ENCODE results near the gene ATP2C1.
"Not testable (repeated sequence)": the region's sequence is repeated elsewhere in the genome, so short reads cannot be mapped to it uniquely, and the experiment has no call there.

The ATP2C1 gene

GRCh38 chr3:130948001-130948773 is 54.3 kb downstream of the ATP2C1 start:
- no peak for DNase-seq

DNA sequence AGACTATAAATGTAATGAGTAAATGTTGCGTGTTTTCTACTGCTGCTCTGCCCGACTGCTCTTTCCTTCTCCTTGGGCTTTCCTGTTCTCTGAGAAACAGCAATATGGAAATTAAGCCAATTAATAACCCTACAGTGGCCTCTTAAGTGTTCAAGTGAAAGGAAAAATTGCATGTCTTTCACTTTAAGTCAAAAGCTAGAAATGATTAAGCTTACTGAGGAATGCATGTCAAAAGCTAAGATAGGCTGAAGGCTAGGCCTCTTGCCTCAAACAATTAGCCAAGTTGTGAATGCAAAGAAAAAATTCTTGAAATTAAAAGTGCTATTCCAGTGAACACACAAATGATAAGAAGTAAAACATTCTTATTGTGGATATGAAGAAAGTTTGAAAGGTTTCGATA is 55.0 kb downstream of the ATP2C1 start:
- no peak for DNase-seq

DNA sequence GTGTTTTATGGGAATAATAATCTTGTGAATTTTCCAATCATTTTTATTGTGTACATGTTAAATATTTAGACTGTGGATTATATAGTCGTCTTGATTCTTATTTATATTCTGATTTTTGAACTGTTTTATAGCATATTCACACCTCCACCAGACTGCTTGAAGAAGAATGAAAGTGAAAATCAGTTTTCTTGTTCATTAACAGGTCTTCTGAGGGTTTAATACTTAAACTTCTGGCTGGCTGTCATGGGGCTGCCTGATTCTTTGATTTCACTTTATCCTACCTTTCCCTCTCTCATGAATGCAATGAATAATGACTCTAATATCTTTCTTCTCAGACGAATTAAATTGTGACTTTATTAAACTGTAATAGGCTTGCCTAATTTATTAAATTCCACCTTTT is 56.2 kb downstream of the ATP2C1 start:
- no peak for DNase-seq

GRCh38 chr3:130950641-130951040 is 56.8 kb downstream of the ATP2C1 start:
- DNase-seq: no peak

DNA sequence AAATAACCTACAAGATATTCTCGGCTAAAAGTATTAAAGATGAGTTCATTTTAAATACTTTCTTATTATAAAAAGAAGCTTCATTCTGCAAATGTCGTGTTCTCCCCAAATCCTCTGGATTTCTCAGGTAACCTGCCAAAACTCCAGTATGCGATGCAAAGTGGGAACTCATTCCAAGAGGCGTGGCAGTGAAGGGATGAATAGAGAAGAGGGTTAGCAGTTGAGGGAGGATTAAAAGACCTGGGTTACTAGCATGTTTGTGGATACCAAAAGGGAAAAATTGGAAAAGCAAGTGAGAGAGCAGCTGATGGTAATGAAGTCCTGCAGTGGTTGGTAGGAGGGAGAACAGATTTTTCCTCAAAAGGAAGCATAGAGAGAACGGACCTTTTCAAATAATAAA is 61.6 kb downstream of the ATP2C1 start:
- no peak for DNase-seq

- no peak for DNase-seq
Observed at GRCh38 chr3:130956281-130956680, 62.4 kb downstream of the ATP2C1 start.

- DNase-seq: no peak
Observed at GRCh38 chr3:130956721-130957120, 62.8 kb downstream of the ATP2C1 start.

DNA sequence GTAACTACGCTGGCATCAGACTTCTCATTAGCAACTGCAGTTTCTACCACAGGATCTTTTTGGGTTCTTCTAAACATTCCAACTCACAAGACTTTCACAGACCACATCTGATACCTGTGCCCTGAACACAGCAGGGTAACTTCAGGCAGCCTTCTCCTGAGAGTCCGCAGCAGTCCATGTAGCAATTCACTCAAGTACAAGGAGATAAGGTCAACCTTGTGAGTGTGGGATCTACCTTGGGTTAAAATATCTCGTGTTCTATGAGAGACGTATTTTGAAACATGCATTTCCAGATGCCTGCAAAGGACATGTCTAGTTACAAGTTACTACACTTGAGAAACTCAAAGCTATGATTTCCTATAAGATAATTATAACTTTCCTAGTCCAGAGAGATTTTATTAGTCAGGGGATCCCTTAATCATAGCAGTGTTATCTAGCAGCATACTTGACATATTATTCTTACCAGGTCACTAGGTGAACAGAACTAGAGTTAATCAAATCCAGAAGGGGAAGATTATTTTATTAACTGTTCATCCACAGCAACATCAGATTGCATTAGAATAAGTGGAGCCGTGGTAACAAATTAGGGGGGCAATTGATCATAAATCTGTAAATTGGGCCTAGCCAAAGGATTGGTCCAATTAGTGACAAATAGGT is 66.4 kb downstream of the ATP2C1 start:
- DNase-seq: no peak

GRCh38 chr3:130961458-130961857 is 67.6 kb downstream of the ATP2C1 start:
- DNase-seq: no peak

DNA sequence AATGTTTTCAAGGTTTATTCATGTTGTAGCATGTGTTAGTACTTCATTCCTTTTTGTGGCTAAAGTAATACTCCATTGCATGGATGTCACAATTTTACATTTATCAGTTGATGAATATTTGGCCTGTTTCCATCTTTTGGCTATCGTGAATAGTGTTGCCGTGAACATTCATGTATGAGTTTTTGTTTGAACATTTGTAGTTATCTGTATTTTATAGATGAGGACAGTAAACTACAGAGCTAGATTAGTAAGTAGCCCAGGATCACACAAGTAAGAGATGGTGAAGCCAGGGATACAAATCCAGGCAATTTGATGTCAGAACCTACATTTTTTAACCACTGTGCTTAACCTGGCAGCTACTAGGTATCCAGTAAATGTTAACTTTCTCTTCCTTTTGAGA is 69.6 kb downstream of the ATP2C1 start:
- no peak for DNase-seq

- no peak for DNase-seq
Observed at GRCh38 chr3:130963878-130964277, 70.0 kb downstream of the ATP2C1 start.

DNA sequence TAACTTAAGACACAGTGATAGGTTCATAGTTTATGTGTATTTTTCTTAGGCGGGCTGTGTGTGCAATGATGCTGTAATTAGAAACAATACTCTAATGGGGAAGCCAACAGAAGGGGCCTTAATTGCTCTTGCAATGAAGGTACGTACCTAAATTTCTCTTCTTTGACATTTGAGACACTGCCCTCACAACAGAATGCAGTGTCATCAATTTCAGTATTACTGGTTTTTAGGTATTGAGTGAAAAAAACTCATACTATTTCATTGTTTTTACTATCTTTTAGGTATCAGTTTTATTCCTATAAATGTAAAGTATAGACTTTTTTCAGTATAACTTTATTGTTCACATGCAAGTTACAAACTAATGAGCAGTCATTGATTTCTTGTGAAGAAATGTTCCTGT is 73.4 kb downstream of the ATP2C1 start:
- no peak for DNase-seq

DNA sequence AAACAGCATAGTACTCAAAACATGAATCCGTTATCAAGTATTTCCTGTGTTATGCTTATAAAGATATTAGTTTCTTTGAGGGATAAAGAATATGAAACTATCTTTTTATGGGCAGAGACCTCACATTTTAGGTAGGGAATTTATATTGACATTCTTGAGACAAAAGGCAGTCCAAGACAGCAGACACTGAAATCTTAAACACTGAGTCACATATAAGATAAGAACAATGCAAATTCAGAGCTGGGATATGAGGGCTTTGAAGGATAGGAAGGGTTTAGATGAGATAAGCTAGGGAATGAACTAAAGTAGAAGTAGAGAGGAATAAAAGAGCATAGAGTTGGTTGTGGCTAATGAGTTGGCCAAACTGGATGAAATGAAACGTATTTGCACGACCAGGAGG is 74.3 kb downstream of the ATP2C1 start:
- no peak for DNase-seq

DNA sequence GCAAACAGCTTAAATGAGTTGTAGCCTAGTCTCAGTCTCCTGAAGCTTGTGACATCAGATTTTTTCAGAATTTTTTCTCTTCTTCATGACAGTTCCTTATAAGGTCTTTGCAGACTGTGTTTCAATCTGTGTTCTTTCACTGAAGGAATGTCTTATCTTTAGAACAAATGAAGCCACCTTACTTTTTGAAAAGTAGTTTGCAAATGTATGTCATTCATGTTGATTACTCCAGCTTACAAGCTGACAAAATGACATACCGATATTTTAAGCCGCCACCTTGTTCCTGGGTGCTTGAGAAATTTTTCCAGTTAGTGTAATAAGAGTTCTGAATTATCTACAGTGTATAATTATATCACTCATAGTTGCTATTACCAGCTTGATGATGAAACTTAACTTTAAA is 75.7 kb downstream of the ATP2C1 start:
- DNase-seq: no peak

GRCh38 chr3:130971208-130971607 is 77.3 kb downstream of the ATP2C1 start:
- DNase-seq: no peak

- not testable (repeated sequence) for DNase-seq
Observed at GRCh38 chr3:130972592-130972991, 78.7 kb downstream of the ATP2C1 start.

GRCh38 chr3:130973406-130973805 is 79.5 kb downstream of the ATP2C1 start:
- no peak for DNase-seq

DNA sequence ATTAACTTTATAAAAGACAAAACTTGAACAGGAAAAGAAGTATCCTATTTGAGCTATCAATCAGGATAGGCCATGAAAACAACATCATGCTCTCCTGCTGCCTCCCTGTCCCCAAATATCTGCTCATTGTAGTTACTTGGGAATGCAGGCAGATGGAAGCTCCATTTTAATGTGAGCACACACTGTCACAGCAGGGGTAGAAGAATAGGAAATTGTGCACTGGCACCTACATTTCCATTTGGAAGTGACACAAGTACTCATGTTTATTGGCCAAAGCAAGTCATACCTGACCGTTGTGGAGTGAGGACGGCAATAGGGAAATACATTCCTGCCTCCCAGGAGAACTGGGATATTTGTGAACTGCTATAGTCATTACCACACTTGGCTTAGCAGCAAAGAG is 80.3 kb downstream of the ATP2C1 start:
- no peak for DNase-seq

- no peak for DNase-seq
Observed at GRCh38 chr3:130975251-130975650, 81.4 kb downstream of the ATP2C1 start.

DNA sequence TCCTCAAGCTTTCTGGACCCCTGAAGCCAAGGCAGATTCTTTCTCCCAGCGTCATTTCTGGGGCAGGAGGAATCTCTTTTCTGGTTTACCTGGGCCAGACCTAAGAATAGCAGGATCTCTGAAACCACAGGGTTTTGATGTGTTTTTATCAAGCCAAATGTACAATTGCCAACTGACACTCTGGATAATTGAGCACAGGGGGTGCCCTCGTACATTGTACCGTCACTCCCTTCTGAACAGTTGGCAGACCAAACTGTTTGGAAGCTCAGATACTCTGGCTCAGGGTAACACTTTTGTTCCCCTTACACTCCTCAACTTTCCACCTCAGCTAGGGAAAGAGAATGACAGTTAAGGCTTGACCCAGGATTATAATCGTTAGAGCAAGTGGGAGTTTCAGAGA is 82.8 kb downstream of the ATP2C1 start:
- no peak for DNase-seq

DNA sequence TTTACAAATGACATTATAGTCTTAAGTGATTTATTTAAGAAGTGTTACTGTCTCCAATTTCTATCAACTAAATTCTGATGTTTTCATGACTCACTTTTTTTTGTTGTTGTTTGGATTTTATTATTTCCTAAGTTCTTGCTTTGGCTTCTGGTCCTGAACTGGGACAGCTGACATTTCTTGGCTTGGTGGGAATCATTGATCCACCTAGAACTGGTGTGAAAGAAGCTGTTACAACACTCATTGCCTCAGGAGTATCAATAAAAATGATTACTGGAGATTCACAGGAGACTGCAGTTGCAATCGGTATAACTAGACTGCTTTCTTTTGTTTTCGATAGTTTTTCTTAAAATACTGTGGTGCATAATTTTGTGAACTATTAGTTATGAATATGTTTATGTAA is 85.2 kb downstream of the ATP2C1 start:
- DNase-seq: no peak

DNA sequence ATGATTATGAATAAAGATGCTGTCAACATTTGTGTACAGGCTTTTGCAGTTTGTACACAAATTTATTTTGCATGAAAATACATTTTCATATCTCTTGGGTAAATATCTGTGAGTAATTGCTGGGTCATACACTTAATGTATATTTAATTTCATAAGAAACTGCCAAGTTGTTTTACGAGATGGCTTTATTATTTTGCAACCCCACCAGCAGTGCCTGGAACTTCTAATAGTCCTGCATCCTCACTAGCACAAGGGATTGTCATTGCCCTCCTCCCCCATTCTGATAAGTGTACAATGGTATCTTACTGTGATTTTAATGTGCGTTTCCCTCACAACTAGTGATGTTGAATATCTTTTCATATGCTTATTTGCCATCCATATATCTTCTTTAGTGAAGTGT is 87.6 kb downstream of the ATP2C1 start:
- DNase-seq: no peak

- no peak for DNase-seq
Observed at GRCh38 chr3:130990282-130990681, 96.4 kb downstream of the ATP2C1 start.

DNA sequence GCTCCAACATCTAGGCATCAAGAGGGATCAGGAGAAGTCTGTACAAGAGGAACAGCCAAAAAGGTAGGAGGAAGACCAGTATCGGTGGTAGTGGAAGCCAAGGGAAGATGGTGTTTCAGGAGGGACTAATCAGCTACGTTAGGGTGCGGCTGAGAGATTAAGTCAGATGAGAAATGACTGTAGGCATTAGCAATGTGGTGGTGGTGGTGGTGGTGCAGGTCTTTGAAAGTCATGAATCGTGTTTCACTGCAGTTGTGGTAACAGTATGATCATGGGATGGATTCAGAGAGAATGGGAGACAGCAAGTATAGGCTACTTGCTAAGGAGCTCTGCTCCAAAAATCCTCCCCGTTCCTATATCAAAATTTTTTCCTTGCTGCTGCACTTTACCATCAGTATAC is 97.2 kb downstream of the ATP2C1 start:
- no peak for DNase-seq

GRCh38 chr3:130992344-130992743 is 98.5 kb downstream of the ATP2C1 start:
- DNase-seq: no peak

Measured in NCI-H1930 (cell line).